Panc1 (cell line): Measurements from ENCODE around the gene ZNF407. TPM values are rescaled to one million over a fixed set of nuclear protein-coding genes. Genes with fewer than 3 reads are reported as not detected.
A peak's percentile ranks its signal among the peaks of the same experiment; 100 is the strongest.

ENCODE experiments used
- ATAC-seq: fragments of 200-7000 bp; cut with Tn5 transposase; 2 replicates; pipeline ENCODE4 v1.9.1; 2020; ENCODE audit warnings: mild to moderate bottlenecking, moderate library complexity
- BruUV-seq: library from RNA; stranded (reverse); fragments of 400-500 nt; replicated peaks from 2 replicates; lab custom pipeline; 2021; lab: Mats Ljungman, UMichigan
- CTCF ChIA-PET: fragments of 300-600 bp; sonication (Branson Sonifier 250); formaldehyde crosslinking; loops from one replicate; lab custom pipeline; 2022; ENCODE audit warnings: antibody characterized with exemption; lab: Charles Lee
- POLR2A ChIA-PET: fragments of 300-600 bp; sonication (Branson Sonifier 250); formaldehyde crosslinking; loops from one replicate; lab custom pipeline; 2022; ENCODE audit warnings: antibody characterized with exemption; lab: Charles Lee
- DNase-seq: peaks from one replicate; pipeline ENCODE4 v3.0.0-alpha.2; 2010; ENCODE audit warnings: low read depth, low spot score
- H3K27ac ChIP-seq: 2 replicates; pipeline ENCODE4 v1.5.1; 2011; ENCODE audit warnings: mild to moderate bottlenecking, low read length, inconsistent platforms
- H3K27me3 ChIP-seq: fragments of 200-500 bp; sonication (Bioruptor generic); 2 replicates; pipeline ENCODE4 v1.6.0; 2014; ENCODE audit warnings: low read length, inconsistent platforms; ENCODE audit not compliant: control insufficient read depth, insufficient read depth
- H3K36me3 ChIP-seq: fragments of 200-500 bp; sonication (Bioruptor generic); 2 replicates; pipeline ENCODE4 v1.5.1; 2014; ENCODE audit warnings: inconsistent platforms, mild to moderate bottlenecking, low read length, moderate library complexity; ENCODE audit not compliant: control insufficient read depth, insufficient read depth
- H3K4me1 ChIP-seq: 2 replicates; pipeline ENCODE4 v1.5.1; 2011; ENCODE audit warnings: inconsistent platforms, mild to moderate bottlenecking, low read length, moderate library complexity; ENCODE audit not compliant: control insufficient read depth, insufficient read depth
- H3K4me3 ChIP-seq, 2 experiments: 2 replicates each; pipeline ENCODE4 v1.5.1; 2011 to 2012; ENCODE audit warnings: low read depth in 2 of 2, low read length in 2 of 2, mild to moderate bottlenecking in 2 of 2, inconsistent platforms in 1 of 2, moderate library complexity in 1 of 2
- H3K9me3 ChIP-seq: fragments of 200-500 bp; sonication (Bioruptor generic); 2 replicates; pipeline ENCODE4 v1.5.1; 2014; ENCODE audit warnings: low read depth, mild to moderate bottlenecking, inconsistent platforms, low read length, moderate library complexity; ENCODE audit not compliant: control insufficient read depth, insufficient read depth
- POLR2AphosphoS5 ChIP-seq: IDR thresholded peaks from 2 replicates; pipeline ENCODE4 v1.6.1; 2012; ENCODE audit warnings: mild to moderate bottlenecking, low read depth, low read length, moderate library complexity
- SIN3A ChIP-seq: IDR thresholded peaks from 2 replicates; pipeline ENCODE4 v1.6.1; 2012; ENCODE audit warnings: low read depth, mild to moderate bottlenecking, low read length, moderate library complexity, borderline replicate concordance; ENCODE audit not compliant: insufficient read depth
- TCF7L2 ChIP-seq: IDR thresholded peaks from 2 replicates; pipeline ENCODE4 v1.6.1; 2011; ENCODE audit warnings: mild to moderate bottlenecking, low read depth, low read length, inconsistent platforms
- in situ Hi-C: cut with HindIII; loops from 2 replicates; pipeline ENCODE4 v1.10.0; 2016; ENCODE audit warnings: low sequenced_read_pairs, low pct_unique_long_range_greater_than_20kb
- intact Hi-C: fragments of 100-400 bp; cut with micrococcal nuclease; formaldehyde crosslinking; loops from one replicate; pipeline ENCODE4 v1.10.0; 2022; ENCODE audit not compliant: unreplicated experiment
- total RNA-seq: library from RNA; stranded (reverse); gene quantifications from one replicate; pipeline ENCODE4 v1.2.1, GENCODE V29; 2021; ENCODE audit not compliant: unreplicated experiment
- TF ChIP-seq, protein P1 (sequence below): fragments of 450-650 bp; IDR thresholded peaks from 2 replicates; pipeline ENCODE4 v1.5.1; 2017; ENCODE audit warnings: mild to moderate bottlenecking
- TF ChIP-seq, protein P2 (sequence below), 2 experiments: IDR thresholded peaks; 2 replicates each; pipeline ENCODE4 v1.6.1; 2011 to 2012; ENCODE audit warnings: low read depth in 2 of 2, control low read depth in 1 of 2, low read length in 1 of 2, mild to moderate bottlenecking in 1 of 2, moderate library complexity in 1 of 2; ENCODE audit not compliant: insufficient read depth in 1 of 2

The ZNF407 gene
- total RNA-seq, 1 experiment from 2014 or later, result 16.8 TPM

DNA sequence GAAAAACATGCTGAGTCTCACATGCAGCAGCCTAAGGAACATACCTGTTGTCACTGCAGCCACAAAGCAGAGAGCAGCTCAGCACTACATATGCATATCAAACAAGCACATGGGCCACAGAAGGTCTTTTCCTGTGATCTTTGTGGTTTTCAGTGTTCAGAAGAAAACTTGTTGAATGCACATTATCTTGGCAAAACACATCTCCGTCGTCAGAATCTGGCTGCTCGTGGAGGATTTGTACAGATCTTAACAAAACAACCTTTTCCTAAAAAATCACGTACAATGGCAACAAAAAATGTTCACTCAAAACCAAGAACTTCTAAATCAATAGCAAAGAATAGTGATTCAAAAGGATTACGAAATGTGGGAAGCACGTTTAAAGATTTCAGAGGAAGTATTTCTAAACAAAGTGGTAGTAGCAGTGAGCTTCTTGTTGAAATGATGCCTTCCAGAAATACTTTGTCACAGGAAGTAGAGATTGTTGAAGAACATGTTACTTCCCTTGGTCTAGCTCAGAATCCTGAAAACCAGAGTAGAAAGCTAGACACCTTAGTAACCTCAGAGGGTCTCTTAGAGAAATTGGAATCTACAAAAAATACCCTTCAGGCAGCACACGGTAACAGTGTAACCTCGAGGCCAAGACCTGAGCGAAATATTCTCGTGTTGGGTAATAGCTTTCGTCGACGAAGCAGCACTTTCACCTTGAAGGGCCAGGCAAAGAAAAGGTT lies 34.1 kb downstream of the ZNF407 start:
- no peak for ATAC-seq
- H3K36me3 ChIP-seq, result no peaks in the 10 kb centered on the region
- in situ Hi-C loops, result no loop called here
- no peak overlapping the region for H3K27ac ChIP-seq
- ChIA-PET CTCF (interaction anchor here (0.6 kb wide), 1 partner anchor 263 kb away, joined by 4 read pairs; no protein-coding TSS in a partner anchor), POLR2A (no interaction called here)
- BruUV-seq, result TSS peak; percentile 26
- intact Hi-C loops, result no loop called here
- TF ChIP-seq TCF7L2 (no peak), SIN3A (no peak), POLR2AphosphoS5 (no peak)
- TF ChIP-seq, protein P1, sequence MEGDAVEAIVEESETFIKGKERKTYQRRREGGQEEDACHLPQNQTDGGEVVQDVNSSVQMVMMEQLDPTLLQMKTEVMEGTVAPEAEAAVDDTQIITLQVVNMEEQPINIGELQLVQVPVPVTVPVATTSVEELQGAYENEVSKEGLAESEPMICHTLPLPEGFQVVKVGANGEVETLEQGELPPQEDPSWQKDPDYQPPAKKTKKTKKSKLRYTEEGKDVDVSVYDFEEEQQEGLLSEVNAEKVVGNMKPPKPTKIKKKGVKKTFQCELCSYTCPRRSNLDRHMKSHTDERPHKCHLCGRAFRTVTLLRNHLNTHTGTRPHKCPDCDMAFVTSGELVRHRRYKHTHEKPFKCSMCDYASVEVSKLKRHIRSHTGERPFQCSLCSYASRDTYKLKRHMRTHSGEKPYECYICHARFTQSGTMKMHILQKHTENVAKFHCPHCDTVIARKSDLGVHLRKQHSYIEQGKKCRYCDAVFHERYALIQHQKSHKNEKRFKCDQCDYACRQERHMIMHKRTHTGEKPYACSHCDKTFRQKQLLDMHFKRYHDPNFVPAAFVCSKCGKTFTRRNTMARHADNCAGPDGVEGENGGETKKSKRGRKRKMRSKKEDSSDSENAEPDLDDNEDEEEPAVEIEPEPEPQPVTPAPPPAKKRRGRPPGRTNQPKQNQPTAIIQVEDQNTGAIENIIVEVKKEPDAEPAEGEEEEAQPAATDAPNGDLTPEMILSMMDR, result no peak
- TF ChIP-seq, protein P2, sequence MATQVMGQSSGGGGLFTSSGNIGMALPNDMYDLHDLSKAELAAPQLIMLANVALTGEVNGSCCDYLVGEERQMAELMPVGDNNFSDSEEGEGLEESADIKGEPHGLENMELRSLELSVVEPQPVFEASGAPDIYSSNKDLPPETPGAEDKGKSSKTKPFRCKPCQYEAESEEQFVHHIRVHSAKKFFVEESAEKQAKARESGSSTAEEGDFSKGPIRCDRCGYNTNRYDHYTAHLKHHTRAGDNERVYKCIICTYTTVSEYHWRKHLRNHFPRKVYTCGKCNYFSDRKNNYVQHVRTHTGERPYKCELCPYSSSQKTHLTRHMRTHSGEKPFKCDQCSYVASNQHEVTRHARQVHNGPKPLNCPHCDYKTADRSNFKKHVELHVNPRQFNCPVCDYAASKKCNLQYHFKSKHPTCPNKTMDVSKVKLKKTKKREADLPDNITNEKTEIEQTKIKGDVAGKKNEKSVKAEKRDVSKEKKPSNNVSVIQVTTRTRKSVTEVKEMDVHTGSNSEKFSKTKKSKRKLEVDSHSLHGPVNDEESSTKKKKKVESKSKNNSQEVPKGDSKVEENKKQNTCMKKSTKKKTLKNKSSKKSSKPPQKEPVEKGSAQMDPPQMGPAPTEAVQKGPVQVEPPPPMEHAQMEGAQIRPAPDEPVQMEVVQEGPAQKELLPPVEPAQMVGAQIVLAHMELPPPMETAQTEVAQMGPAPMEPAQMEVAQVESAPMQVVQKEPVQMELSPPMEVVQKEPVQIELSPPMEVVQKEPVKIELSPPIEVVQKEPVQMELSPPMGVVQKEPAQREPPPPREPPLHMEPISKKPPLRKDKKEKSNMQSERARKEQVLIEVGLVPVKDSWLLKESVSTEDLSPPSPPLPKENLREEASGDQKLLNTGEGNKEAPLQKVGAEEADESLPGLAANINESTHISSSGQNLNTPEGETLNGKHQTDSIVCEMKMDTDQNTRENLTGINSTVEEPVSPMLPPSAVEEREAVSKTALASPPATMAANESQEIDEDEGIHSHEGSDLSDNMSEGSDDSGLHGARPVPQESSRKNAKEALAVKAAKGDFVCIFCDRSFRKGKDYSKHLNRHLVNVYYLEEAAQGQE (IDR thresholded peaks at IDR 0.05; ENCODE audit: insufficient read depth in 1 of 2, low read depth in 2 of 2, low read length in 1 of 2), result no peak
- no peak for DNase-seq
- no peaks in the 10 kb centered on the region for H3K9me3 ChIP-seq
- H3K4me1 ChIP-seq, result no peaks in the 10 kb centered on the region
- no peak overlapping the region for H3K4me3 ChIP-seq
- no peaks in the 10 kb centered on the region for H3K27me3 ChIP-seq

DNA sequence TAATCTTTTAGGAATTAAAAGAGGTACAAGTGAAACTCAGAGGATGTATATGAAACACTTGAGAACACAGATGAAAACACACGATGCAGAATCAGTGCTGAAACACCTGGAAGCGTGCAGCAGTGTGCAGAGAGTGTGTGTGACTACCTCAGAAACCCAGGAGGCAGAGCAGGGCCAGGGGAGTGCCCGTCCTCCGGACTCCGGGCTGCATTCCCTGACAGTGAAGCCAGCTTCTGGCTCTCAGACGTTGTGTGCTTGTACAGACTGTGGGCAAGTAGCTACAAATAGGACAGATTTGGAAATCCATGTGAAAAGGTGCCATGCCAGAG lies 34.6 kb downstream of the ZNF407 start:
- ChIA-PET POLR2A (interaction anchor here (0.5 kb wide), 1 partner anchor 409 kb away, joined by 3 read pairs; no protein-coding TSS in a partner anchor), CTCF (interaction anchor here (0.6 kb wide), 1 partner anchor 262 kb away, joined by 4 read pairs; no protein-coding TSS in a partner anchor)
- ATAC-seq, result no peak
- H3K4me1 ChIP-seq, result no peaks in the 10 kb centered on the region
- TF ChIP-seq SIN3A (no peak), POLR2AphosphoS5 (no peak)
- TF ChIP-seq, protein P1, result no peak
- TF ChIP-seq, protein P2 (IDR thresholded peaks at IDR 0.05; ENCODE audit: insufficient read depth in 1 of 2, low read depth in 2 of 2, low read length in 1 of 2), result no peak
- H3K4me3 ChIP-seq, result no peak overlapping the region
- no peak for DNase-seq
- intact Hi-C loops, result no loop called here
- no peaks in the 10 kb centered on the region for H3K27me3 ChIP-seq
- H3K9me3 ChIP-seq, result no peaks in the 10 kb centered on the region
- BruUV-seq, result no TSS peak
- in situ Hi-C loops, result no loop called here
- H3K36me3 ChIP-seq, result no peaks in the 10 kb centered on the region
- no peak overlapping the region for H3K27ac ChIP-seq
